GM12878 (cell line): ENCODE measurements around the gene DUSP10. TPM values are rescaled to one million over a fixed set of nuclear protein-coding genes. Genes with fewer than 3 reads are reported as not detected.

Experiments
- BACH1 ChIP-seq: fragments of 450-650 bp; IDR thresholded peaks from 2 replicates; pipeline ENCODE4 v1.6.1; 2017; ENCODE audit warnings: mild to moderate bottlenecking, borderline replicate concordance
- BCL3 ChIP-seq: IDR thresholded peaks from 2 replicates; pipeline ENCODE4 v1.6.1; 2011; ENCODE audit warnings: borderline replicate concordance, low read depth, mild to moderate bottlenecking, moderate library complexity, low read length; ENCODE audit not compliant: insufficient read depth, poor library complexity, severe bottlenecking
- BHLHE40 ChIP-seq, 2 experiments: fragments of 450-650 bp in 1 of 2; IDR thresholded peaks; 2 replicates each; pipeline ENCODE4 v1.6.1; 2011 to 2017; ENCODE audit warnings: low read depth in 2 of 2, borderline replicate concordance in 1 of 2, improper control_type of control experiment in 1 of 2, low read length in 1 of 2, mild to moderate bottlenecking in 1 of 2
- CEBPB ChIP-seq, 2 experiments: fragments of 150-350 bp in 1 of 2; IDR thresholded peaks; 2 replicates each; pipeline ENCODE4 v1.6.1; 2012 to 2014; ENCODE audit warnings: low read depth in 2 of 2, low read length in 2 of 2, borderline replicate concordance in 1 of 2, inconsistent platforms in 1 of 2
- ETV6 ChIP-seq, 2 experiments: fragments of 450-650 bp in 1 of 2; IDR thresholded peaks in 1 of 2; conservative IDR thresholded peaks in 1 of 2; 2 replicates each; pipeline ENCODE4 v1.6.1; 2014; ENCODE audit warnings: antibody characterized with exemption in 1 of 2, borderline replicate concordance in 1 of 2, low read depth in 1 of 2, mild to moderate bottlenecking in 1 of 2, moderate library complexity in 1 of 2
- HDGF ChIP-seq: fragments of 450-650 bp; IDR thresholded peaks from 2 replicates; pipeline ENCODE4 v1.6.1; 2016; ENCODE audit warnings: antibody characterized with exemption
- IKZF2 ChIP-seq, 2 experiments: fragments of 450-650 bp; IDR thresholded peaks; 2 replicates each; pipeline ENCODE4 v1.6.1; 2017; ENCODE audit warnings: mild to moderate bottlenecking in 2 of 2, moderate library complexity in 2 of 2
- MEF2B ChIP-seq: fragments of 450-650 bp; IDR thresholded peaks from 2 replicates; pipeline ENCODE4 v1.6.1; 2018; ENCODE audit warnings: mild to moderate bottlenecking, moderate library complexity; ENCODE audit not compliant: partially characterized antibody, poor library complexity, severe bottlenecking
- NFIC ChIP-seq: IDR thresholded peaks from 2 replicates; pipeline ENCODE4 v1.6.1; 2012; ENCODE audit warnings: low read depth, mild to moderate bottlenecking, inconsistent platforms, low read length, moderate library complexity
- NKRF ChIP-seq: fragments of 450-650 bp; conservative IDR thresholded peaks from 2 replicates; pipeline ENCODE4 v1.6.1; 2017; ENCODE audit warnings: mild to moderate bottlenecking, moderate library complexity
- REST ChIP-seq: IDR thresholded peaks from 2 replicates; pipeline ENCODE4 v1.6.1; 2012; ENCODE audit warnings: mild to moderate bottlenecking, low read depth, low read length
- SIN3A ChIP-seq: IDR thresholded peaks from 2 replicates; pipeline ENCODE4 v1.6.1; 2012; ENCODE audit warnings: low read depth, low read length, improper control_type of control experiment
- SRF ChIP-seq, 2 experiments: IDR thresholded peaks; 2 replicates each; pipeline ENCODE4 v1.6.1; 2011; ENCODE audit warnings: low read depth in 2 of 2, low read length in 2 of 2, mild to moderate bottlenecking in 1 of 2, moderate library complexity in 1 of 2
- STAT3 ChIP-seq: IDR thresholded peaks from 2 replicates; pipeline ENCODE4 v1.6.1; 2011; ENCODE audit warnings: low read depth, low read length, improper control_type of control experiment
- TBL1XR1 ChIP-seq: IDR thresholded peaks from 2 replicates; pipeline ENCODE4 v1.6.1; 2012; ENCODE audit warnings: low read depth, low read length, improper control_type of control experiment
- ZBED1 ChIP-seq: IDR thresholded peaks from 2 replicates; pipeline ENCODE4 v1.6.1; 2016; ENCODE audit warnings: borderline replicate concordance
- ZBTB11 ChIP-seq: fragments of 450-650 bp; formaldehyde crosslinking; IDR thresholded peaks from 2 replicates; pipeline ENCODE4 v1.5.0; 2022; ENCODE audit warnings: mild to moderate bottlenecking, missing genetic modification characterization
- ZNF274 ChIP-seq: IDR thresholded peaks from one replicate; pipeline ENCODE4 v1.8.0; 2011; ENCODE audit not compliant: insufficient read length, insufficient read depth
- polyA plus RNA-seq, 11 experiments: library from polyadenylated mRNA; depleted of rRNA in 4 of 11; unstranded in 6 of 11; stranded (reverse) in 5 of 11; fragments of >200 nt; fragmentation: Nextera tagmentation in 4 of 11; fragmentation: Illumina TruSeq in 1 of 11; extraction: Ambion mirVana in 4 of 11; extraction: Trizol in 1 of 11; gene quantifications; 1 replicate in 1 of 11; 2 replicates in 10 of 11; pipeline versions ENCODE4 v1.2.1 to v1.2.3, GENCODE V29; 2011 to 2016; ENCODE audit warnings: inconsistent platforms in 2 of 11, missing spikeins in 2 of 11, low read depth in 1 of 11
- total RNA-seq, 4 experiments: library from RNA; depleted of rRNA in 3 of 4; stranded (reverse); fragments of >200 nt in 3 of 4; fragmentation: Illumina TruSeq in 1 of 4; extraction: Trizol in 1 of 4; gene quantifications; 2 replicates each; pipeline versions ENCODE4 v1.2.1 to v1.2.3, GENCODE V29; 2013 to 2021

Gene DUSP10
- total and polyA plus RNA-seq, 10 of the 15 experiments (the other 5 are each of a cell fraction or from before 2014, with no cell fraction given), result 20.3 to 38.4 (median 27.8) TPM

- TF ChIP-seq REST (no peak), BACH1 (peak; percentile 89; the same call in 1 of the 2 replicates), STAT3 (peak; percentile 79; the same call in 1 of the 2 replicates), MEF2B (peak; percentile 100), ZNF274 (no peak), HDGF (peak; percentile 41; the same call in 1 of the 2 replicates), ZBED1 (peak; percentile 99), BCL3 (peak; percentile 98), NFIC (peak; percentile 100), ETV6 (conservative IDR thresholded peaks at IDR 0.05 in 1 of 2, IDR thresholded peaks at IDR 0.05 in 1 of 2; ENCODE audit: borderline replicate concordance in 1 of 2, low read depth in 1 of 2) (peak in 1 of 2 experiments; percentile 99; a peak in 2 of 4 replicates), ZBTB11 (CRISPR knock-in tag) (no peak), CEBPB (IDR thresholded peaks at IDR 0.05; ENCODE audit: borderline replicate concordance in 1 of 2, low read depth in 2 of 2, low read length in 2 of 2) (peak in 1 of 2 experiments; percentile 99; a peak in 2 of 4 replicates), TBL1XR1 (peak; percentile 100), SRF (IDR thresholded peaks at IDR 0.05; ENCODE audit: low read depth in 2 of 2, low read length in 2 of 2) (0 out of 4 replicates have a peak, but pooled peaks of 1 of the 2 experiments have one; percentile 63), BHLHE40 (IDR thresholded peaks at IDR 0.05; ENCODE audit: borderline replicate concordance in 1 of 2, low read depth in 2 of 2, low read length in 1 of 2) (peak; percentile 84 to 89), IKZF2 (IDR thresholded peaks at IDR 0.05) (peak; percentile 100), SIN3A (no peak), NKRF (0 out of 2 replicates have a peak, but pooled peaks have one; percentile 31)
These were observed 35.7 kb upstream of the DUSP10 start (continued) for GRCh38 chr1:221777431-221778072.
